H1 (cell line): ENCODE results near the gene ENTPD8. TPM values are rescaled to one million over a fixed set of nuclear protein-coding genes. Genes with fewer than 3 reads are reported as not detected.

Experiments
- ASH2L ChIP-seq: fragments of 200-600, 300-600 bp; sonication (generic); IDR thresholded peaks from one replicate; pipeline ENCODE4 v1.7.1; 2017; ENCODE audit warnings: low read length
- CBX5 ChIP-seq: fragments of 300-800, 300-1000 bp; sonication (generic); IDR thresholded peaks from 2 replicates; pipeline ENCODE4 v1.7.1; 2016; ENCODE audit warnings: antibody characterized with exemption, low read length, low read depth
- CBX8 ChIP-seq: fragments of 300-800, 300-1000 bp; sonication (generic); IDR thresholded peaks from 2 replicates; pipeline ENCODE4 v1.7.1; 2016; ENCODE audit warnings: low read depth, low read length, borderline replicate concordance
- CEBPB ChIP-seq: IDR thresholded peaks from 2 replicates; pipeline ENCODE4 v1.6.1; 2012; ENCODE audit warnings: low read depth, low read length
- CHD1 ChIP-seq: IDR thresholded peaks from 2 replicates; pipeline ENCODE4 v1.6.1; 2012; ENCODE audit warnings: low read depth, low read length, improper control_type of control experiment
- E2F6 ChIP-seq: IDR thresholded peaks from 2 replicates; pipeline ENCODE4 v1.6.1; 2012; ENCODE audit warnings: inconsistent platforms
- EGR1 ChIP-seq: IDR thresholded peaks from 2 replicates; pipeline ENCODE4 v1.6.1; 2011; ENCODE audit warnings: low read depth, low read length, borderline replicate concordance
- EP300 ChIP-seq, 2 experiments: IDR thresholded peaks; 1 replicate in 1 of 2; 2 replicates in 1 of 2; pipeline ENCODE4 v1.6.1; 2011 to 2012; ENCODE audit warnings: low read depth in 2 of 2, low read length in 2 of 2, mild to moderate bottlenecking in 2 of 2, borderline replicate concordance in 1 of 2, inconsistent platforms in 1 of 2, moderate library complexity in 1 of 2
- GABPA ChIP-seq: IDR thresholded peaks from 2 replicates; pipeline ENCODE4 v1.6.1; 2011; ENCODE audit warnings: mild to moderate bottlenecking, low read length, moderate library complexity, borderline replicate concordance; ENCODE audit not compliant: insufficient read depth
- KDM5A ChIP-seq: fragments of 200-600 bp; IDR thresholded peaks from 2 replicates; pipeline ENCODE4 v1.7.1; 2012; ENCODE audit warnings: mild to moderate bottlenecking, low read length, inconsistent platforms, mixed read lengths
- POLR2AphosphoS5 ChIP-seq: IDR thresholded peaks from 2 replicates; pipeline ENCODE4 v1.6.1; 2011; ENCODE audit warnings: low read depth, low read length
- RAD21 ChIP-seq, 2 experiments: IDR thresholded peaks in 1 of 2; conservative IDR thresholded peaks in 1 of 2; 2 replicates each; pipeline ENCODE4 v1.6.1; 2011; ENCODE audit warnings: low read depth in 2 of 2, low read length in 2 of 2, improper control_type of control experiment in 1 of 2, inconsistent platforms in 1 of 2, mild to moderate bottlenecking in 1 of 2, moderate library complexity in 1 of 2
- RBBP5 ChIP-seq: IDR thresholded peaks from 2 replicates; pipeline ENCODE4 v1.7.1; 2012; ENCODE audit warnings: low read depth, mild to moderate bottlenecking, inconsistent platforms, low read length, moderate library complexity, borderline replicate concordance
- RFX5 ChIP-seq: IDR thresholded peaks from 2 replicates; pipeline ENCODE4 v1.6.1; 2011; ENCODE audit warnings: low read depth, low read length, improper control_type of control experiment, borderline replicate concordance
- RNF2 ChIP-seq: fragments of 200-900, 300-1000 bp; sonication (generic); IDR thresholded peaks from 2 replicates; pipeline ENCODE4 v1.7.1; 2016; ENCODE audit warnings: borderline replicate concordance, low read depth, mild to moderate bottlenecking, antibody characterized with exemption, low read length; ENCODE audit not compliant: poor library complexity, severe bottlenecking; ENCODE audit errors: missing control alignments
- RXRA ChIP-seq: IDR thresholded peaks from 2 replicates; pipeline ENCODE4 v1.6.1; 2011; ENCODE audit warnings: low read depth, mild to moderate bottlenecking, low read length, moderate library complexity; ENCODE audit not compliant: insufficient read depth
- SIN3A ChIP-seq, 2 experiments: IDR thresholded peaks in 1 of 2; conservative IDR thresholded peaks in 1 of 2; 2 replicates each; pipeline ENCODE4 v1.6.1; 2011 to 2012; ENCODE audit warnings: low read length in 2 of 2, improper control_type of control experiment in 1 of 2, low read depth in 1 of 2, mild to moderate bottlenecking in 1 of 2
- SIX5 ChIP-seq: IDR thresholded peaks from 2 replicates; pipeline ENCODE4 v1.6.1; 2011; ENCODE audit warnings: mild to moderate bottlenecking, low read depth, low read length
- SP2 ChIP-seq: IDR thresholded peaks from 2 replicates; pipeline ENCODE4 v1.6.1; 2012; ENCODE audit warnings: mild to moderate bottlenecking, low read length, inconsistent platforms
- SUZ12 ChIP-seq: fragments of 200-600 bp; sonication (generic); IDR thresholded peaks from 2 replicates; pipeline ENCODE4 v1.6.1; 2012; ENCODE audit warnings: mild to moderate bottlenecking, inconsistent platforms, low read length, moderate library complexity, mixed read lengths
- TEAD4 ChIP-seq: IDR thresholded peaks from 2 replicates; pipeline ENCODE4 v1.6.1; 2012; ENCODE audit warnings: low read depth, low read length, inconsistent platforms, mixed read lengths
- USF2 ChIP-seq: IDR thresholded peaks from 2 replicates; pipeline ENCODE4 v1.6.1; 2011; ENCODE audit warnings: low read length, improper control_type of control experiment
- polyA plus RNA-seq, 7 experiments: library from polyadenylated mRNA; depleted of rRNA in 3 of 7; stranded (reverse) in 5 of 7; unstranded in 2 of 7; fragments of >200 nt in 5 of 7; fragments of 200-250 nt in 2 of 7; gene quantifications; 1 replicate in 5 of 7; 2 replicates in 1 of 7; 4 replicates in 1 of 7; pipeline versions ENCODE4 v1.2.1 to v1.2.3, GENCODE V29; 2011 to 2013; ENCODE audit warnings: missing spikeins in 2 of 7, mixed read lengths in 2 of 7
- total RNA-seq: library from RNA; stranded (reverse); fragmentation: NEBNext Ultra II Directional; extraction: Animal tissue kit (Norgen Biotek cat#: 25700); gene quantifications from 2 replicates; pipeline ENCODE4 v1.2.1, GENCODE V29; 2021

Gene ENTPD8
- total and polyA plus RNA-seq, 2 of the 8 experiments (the other 6 are each of a cell fraction or from before 2014, with no cell fraction given), result 0.48 to 0.51 TPM

- no peak for TF ChIP-seq KDM5A
- TF ChIP-seq CHD1, result no peak
- TF ChIP-seq SUZ12, result no peak
- TF ChIP-seq GABPA, result peak; percentile 79; the same call in 1 of the 2 replicates
- TF ChIP-seq RAD21 (IDR thresholded peaks at IDR 0.05 in 1 of 2, conservative IDR thresholded peaks at IDR 0.05 in 1 of 2; ENCODE audit: low read depth in 2 of 2, low read length in 2 of 2), result peak; percentile 84 to 86
- TF ChIP-seq RNF2, result no peak
- TF ChIP-seq SP2, result no peak
- TF ChIP-seq SIX5, result no peak
- no peak for TF ChIP-seq CBX5
- TF ChIP-seq USF2, result 0 out of 2 replicates have a peak, but pooled peaks have one; percentile 7
- TF ChIP-seq SIN3A (conservative IDR thresholded peaks at IDR 0.05 in 1 of 2, IDR thresholded peaks at IDR 0.05 in 1 of 2; ENCODE audit: low read depth in 1 of 2, low read length in 2 of 2), result no peak
- no peak for TF ChIP-seq RFX5
- TF ChIP-seq ASH2L, result peak; percentile 42
- TF ChIP-seq E2F6, result 0 out of 2 replicates have a peak, but pooled peaks have one; percentile 14
- TF ChIP-seq RXRA, result no peak
- TF ChIP-seq CEBPB, result no peak
- TF ChIP-seq POLR2AphosphoS5, result no peak
- no peak for TF ChIP-seq RBBP5
- TF ChIP-seq EGR1, result peak; percentile 49; the same call in 1 of the 2 replicates
- no peak for TF ChIP-seq EP300 (IDR thresholded peaks at IDR 0.05; ENCODE audit: borderline replicate concordance in 1 of 2, low read depth in 2 of 2, low read length in 2 of 2)
- TF ChIP-seq TEAD4, result no peak
- no peak for TF ChIP-seq CBX8
Measured at GRCh38 chr9:137406876-137407589, 34.1 kb downstream of the ENTPD8 start (continued).
